ENCODE data around the gene ANKZF1.
A peak's percentile ranks its signal among the peaks of the same experiment; 100 is the strongest.
"Not testable (repeated sequence)": the region's sequence is repeated elsewhere in the genome, so short reads cannot be mapped to it uniquely, and the experiment has no call there.

Gene ANKZF1, protein sequence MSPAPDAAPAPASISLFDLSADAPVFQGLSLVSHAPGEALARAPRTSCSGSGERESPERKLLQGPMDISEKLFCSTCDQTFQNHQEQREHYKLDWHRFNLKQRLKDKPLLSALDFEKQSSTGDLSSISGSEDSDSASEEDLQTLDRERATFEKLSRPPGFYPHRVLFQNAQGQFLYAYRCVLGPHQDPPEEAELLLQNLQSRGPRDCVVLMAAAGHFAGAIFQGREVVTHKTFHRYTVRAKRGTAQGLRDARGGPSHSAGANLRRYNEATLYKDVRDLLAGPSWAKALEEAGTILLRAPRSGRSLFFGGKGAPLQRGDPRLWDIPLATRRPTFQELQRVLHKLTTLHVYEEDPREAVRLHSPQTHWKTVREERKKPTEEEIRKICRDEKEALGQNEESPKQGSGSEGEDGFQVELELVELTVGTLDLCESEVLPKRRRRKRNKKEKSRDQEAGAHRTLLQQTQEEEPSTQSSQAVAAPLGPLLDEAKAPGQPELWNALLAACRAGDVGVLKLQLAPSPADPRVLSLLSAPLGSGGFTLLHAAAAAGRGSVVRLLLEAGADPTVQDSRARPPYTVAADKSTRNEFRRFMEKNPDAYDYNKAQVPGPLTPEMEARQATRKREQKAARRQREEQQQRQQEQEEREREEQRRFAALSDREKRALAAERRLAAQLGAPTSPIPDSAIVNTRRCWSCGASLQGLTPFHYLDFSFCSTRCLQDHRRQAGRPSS

DNA sequence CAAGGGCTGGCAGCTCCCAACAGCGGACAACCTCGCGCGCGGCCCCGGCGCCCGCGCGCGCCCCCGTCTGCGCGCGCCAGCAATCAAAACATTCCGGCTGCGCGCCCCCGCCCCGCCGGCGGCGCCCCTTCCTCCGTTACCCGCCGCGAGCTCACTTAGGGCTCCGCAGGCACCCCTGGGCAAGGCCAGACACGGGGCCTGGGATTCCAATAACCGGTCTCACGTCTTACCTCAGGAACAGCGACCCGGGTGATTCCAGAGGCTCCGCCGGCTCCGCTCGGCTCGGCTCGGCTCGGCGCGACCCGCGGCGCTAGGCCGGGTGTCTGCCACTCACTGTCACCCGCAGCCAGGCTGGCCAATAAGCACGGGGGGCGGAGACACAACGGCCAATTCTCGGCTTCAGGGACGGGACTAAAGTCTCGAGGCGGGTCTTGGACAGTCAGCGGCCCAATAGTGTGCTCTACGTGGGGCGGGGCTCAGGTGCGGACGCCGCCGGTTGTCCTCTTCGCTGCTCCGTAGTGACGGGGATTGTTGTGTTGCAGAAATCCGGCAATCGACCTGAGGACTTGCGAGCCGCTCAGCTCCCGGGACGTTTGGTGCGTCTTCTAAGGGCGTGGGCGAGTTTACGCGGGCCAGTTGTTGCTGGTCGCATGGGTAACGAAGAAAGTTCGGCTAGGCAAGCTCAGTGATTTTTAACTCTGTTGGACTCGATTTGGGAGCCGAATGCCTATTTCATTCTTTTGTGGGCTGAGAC lies at the start of gene ANKZF1, which contains the start of gene ATG9A:
Gene ANKZF1, plus strand, starts transcription at position 502 of the 754 bp plus-strand sequence. CDS start 452 bp downstream, outside the sequence.
Gene ATG9A, minus strand, starts transcription at position 332 of the 754 bp plus-strand sequence. CDS start 1,612 bp downstream, outside the sequence.
- peak; percentile 96 to 98 for DNase-seq (ENCODE audit: low read depth in 2 of 2)

DNA sequence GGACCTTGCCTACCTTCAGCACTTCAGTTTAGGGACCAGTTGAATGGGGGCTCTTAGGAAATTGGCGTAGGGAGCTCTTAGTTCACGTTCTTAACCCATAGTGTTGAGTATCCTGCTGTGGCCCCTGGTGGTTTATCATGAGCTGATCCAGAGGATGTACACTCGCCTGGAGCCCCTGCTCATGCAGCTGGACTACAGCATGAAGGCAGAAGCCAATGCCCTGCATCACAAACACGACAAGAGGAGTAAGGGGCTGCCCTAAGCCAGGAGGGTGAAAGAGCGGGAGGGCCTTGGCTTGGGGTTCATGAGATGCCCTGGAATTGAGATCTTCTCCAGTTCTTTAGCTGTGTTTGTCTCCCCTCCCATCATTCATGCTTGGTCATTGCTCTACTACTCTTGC lies 48.6 kb upstream of the ANKZF1 start:
- no peak for DNase-seq (ENCODE audit: low read depth in 2 of 2)

DNA sequence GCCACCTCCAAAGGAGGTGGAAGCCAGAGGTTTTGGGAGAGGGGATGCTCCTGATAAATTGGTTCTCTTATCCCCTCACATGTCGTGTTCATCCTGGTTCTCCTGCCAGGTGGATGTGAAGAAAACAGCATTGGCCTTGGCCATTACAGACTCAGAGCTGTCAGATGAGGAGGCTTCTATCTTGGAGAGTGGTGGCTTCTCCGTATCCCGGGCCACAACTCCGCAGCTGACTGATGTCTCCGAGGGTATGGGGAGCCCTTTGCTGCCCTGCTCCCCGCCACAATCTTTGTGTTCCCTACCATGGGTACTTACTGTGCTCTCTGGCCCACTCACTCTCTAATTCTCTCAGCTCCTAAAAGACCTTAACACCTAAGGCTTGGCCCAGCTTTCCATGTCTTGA lies 48.1 kb upstream of the ANKZF1 start:
- no peak for DNase-seq (ENCODE audit: low read depth in 2 of 2)

DNA sequence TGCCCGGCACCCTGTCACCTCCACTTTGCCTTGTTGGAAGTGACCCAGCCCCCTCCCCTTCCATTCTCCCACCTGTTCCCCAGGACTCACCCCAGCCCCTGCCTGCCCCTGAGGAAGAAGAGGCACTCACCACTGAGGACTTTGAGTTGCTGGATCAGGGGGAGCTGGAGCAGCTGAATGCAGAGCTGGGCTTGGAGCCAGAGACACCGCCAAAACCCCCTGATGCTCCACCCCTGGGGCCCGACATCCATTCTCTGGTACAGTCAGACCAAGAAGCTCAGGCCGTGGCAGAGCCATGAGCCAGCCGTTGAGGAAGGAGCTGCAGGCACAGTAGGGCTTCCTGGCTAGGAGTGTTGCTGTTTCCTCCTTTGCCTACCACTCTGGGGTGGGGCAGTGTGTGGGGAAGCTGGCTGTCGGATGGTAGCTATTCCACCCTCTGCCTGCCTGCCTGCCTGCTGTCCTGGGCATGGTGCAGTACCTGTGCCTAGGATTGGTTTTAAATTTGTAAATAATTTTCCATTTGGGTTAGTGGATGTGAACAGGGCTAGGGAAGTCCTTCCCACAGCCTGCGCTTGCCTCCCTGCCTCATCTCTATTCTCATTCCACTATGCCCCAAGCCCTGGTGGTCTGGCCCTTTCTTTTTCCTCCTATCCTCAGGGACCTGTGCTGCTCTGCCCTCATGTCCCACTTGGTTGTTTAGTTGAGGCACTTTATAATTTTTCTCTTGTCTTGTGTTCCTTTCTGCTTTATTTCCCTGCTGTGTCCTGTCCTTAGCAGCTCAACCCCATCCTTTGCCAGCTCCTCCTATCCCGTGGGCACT lies 47.1 kb upstream of the ANKZF1 start:
- DNase-seq (ENCODE audit: low read depth in 2 of 2), result no peak

DNA sequence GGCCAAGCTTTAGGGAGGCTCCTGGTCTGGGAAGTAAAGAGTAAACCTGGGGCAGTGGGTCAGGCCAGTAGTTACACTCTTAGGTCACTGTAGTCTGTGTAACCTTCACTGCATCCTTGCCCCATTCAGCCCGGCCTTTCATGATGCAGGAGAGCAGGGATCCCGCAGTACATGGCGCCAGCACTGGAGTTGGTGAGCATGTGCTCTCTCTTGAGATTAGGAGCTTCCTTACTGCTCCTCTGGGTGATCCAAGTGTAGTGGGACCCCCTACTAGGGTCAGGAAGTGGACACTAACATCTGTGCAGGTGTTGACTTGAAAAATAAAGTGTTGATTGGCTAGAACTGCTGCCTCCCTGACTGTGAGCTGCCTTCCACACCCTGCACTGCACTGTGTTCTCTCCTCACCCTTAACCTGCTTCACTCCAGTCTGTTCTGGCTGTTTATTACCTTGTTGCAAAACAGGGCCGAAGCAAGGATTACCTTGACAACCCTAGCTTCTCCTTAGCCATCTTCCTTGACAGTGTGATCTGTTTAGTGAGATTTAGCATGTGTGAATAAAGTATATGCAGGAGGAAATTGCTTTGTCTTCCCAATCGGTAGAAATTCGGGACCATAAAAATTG lies 46.3 kb upstream of the ANKZF1 start:
- no peak for DNase-seq (ENCODE audit: low read depth in 2 of 2)

DNA sequence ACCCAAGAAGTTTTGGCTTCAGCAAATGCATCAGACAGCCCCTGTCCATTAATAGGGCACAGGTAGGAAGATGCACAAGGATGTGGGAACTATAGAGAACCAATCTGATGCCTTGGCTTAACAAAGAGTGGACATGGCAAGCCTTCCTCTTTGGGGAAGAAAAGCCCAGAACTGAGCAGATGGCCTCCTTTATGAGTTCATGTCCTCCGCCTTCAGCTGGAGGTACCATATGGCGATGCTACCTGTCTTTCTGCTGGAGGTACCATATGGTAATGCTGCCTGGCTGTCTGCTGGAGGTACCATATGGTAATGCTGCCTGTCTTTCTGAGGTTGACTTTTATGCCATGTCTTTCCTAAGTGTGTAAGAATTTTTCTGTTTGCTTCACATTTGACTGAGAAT lies 45.5 kb upstream of the ANKZF1 start:
- no peak for DNase-seq (ENCODE audit: low read depth in 2 of 2)

DNA sequence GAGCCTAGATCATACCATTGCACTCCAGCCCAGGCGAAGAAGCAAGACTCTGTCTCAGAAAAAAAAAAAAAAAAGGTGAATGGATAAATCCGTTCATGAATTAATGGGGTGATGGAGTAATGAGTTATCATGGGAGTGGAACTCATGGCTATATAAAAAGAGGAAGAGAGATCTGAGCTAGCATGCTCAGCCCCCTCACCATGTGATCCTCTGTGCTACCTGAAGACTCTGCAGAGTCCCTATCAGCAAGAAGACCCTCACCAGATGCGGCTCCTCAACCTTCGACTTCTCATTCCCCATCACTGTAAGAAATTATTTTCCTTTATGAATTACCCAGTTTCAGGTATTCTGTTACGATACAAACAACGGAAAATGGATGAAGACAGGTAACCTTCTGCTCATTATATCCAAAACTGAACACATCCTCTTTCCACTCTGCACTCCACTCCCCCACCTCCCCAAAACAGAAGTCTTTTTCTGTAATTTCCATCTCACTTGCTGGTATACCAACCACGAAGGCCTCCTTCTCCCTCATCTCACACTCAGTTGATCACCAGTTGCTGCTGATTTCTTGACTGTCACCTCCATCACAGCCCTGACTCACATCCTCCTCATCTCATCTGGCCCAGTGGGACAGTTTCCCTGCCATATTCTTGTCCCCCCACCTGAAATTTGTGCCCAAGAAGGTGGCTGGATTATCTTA lies 42.7 kb upstream of the ANKZF1 start:
- no peak for DNase-seq (ENCODE audit: low read depth in 2 of 2)

DNA sequence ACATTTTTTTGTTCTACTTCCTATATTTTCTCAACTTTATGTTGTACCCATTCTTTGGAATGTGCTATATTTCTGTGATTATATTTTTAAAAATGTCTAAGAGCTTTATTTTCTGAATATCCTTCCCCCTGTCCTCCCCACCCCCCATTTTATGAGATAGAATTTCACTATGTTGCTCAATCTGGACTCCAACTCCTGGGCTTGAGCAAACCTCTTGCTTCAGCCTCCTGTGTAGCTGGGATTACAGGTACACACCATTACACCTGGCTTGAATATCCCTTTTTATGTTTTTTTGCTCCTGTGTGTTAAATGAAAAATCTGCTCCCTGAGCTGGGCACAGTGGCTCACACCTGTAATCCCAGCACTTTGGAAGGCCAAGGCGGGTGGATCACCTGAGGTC lies 32.2 kb upstream of the ANKZF1 start:
- no peak for DNase-seq (ENCODE audit: low read depth in 2 of 2)

DNA sequence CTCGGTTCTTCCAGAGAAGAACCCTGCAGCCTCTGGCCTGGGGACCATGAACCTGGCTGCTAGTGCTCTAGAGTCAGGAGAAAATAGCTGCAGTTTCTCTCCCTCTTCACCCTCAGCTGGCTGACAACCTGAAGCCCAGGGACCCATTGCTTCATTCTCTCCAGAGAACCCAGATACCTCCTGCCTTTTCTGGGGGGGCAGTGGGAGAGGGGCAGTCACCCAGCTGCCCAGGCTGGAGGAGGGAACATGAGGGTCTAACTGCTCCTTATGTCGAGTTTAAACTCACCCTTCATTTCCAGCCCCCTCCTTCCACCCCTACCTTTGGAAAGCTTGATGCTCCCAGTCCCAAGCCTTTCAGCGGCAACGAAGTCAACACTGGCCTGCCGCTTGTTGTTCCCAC lies 30.6 kb upstream of the ANKZF1 start:
- DNase-seq (ENCODE audit: low read depth in 2 of 2), result no peak

DNA sequence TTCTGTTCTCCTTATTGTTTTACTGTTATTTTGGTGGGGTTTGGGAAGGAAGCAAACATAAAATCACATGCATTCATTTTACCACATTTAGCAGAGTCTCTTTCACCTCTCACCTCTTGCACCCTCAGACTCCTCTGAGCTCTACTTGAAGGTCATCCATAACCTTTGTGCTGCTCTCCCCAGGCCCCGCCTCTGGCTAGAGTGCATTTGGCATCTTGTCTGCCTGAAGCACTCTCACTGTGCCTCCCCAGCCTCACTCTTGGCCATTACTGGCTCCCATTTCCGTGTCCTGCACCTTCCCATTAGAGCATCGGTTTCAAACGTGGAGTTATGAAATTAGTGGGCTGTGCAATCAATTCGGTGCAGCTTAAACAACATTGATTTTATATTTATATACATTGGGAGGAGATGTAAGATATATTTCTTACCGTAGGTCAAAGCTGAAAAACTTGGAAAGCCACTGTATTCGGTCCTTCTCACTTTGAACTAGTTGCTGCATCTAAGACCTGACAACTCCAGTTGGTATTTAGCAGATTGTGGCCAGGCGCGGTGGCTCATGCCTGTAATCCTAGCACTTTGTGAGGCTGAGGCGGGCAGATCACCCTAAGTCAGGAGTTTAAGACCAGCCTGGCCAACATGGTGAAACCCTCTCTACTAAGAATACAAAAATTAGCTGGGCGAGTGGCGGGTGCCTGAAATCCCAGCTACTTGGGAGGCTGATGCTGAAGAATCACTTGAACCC lies 30.0 kb upstream of the ANKZF1 start:
- no peak for DNase-seq (ENCODE audit: low read depth in 2 of 2)

DNA sequence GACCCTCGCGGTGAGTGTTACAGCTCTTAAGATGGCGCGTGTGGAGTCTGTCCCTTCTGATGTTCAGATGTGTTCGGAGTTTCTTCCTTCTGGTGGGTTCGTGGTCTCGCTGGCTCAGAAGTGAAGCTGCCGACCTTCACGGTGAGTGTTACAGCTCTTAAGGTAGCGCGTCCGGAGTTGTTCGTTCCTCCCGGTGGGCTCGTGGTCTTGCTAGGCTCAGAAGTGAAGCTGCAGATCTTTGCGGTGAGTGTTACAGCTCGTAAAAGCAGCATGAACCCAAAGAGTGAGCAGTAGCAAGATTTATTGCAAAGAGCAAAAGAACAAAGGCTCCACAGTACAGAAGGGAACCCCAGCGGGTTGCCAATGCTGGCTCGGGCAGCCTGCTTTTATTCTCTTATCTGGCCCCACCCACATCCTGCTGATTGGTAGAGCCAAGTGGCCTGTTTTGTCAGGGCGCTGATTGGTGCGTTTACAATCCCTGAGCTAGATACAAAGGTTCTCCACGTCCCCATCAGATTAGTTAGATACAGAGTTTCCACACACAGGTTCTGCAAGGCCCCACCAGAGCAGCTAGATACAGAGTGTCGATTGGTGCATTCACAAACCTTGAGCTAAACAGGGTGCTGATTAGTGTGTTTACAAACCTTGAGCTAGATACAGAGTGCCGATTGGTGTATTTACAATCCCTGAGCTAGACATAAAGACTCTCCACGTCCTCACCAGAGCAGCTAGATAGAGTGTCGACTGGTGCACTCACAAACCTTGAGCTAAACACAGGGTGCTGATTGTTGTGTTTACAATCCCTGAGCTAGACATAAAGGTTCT lies 28.9 kb upstream of the ANKZF1 start:
- DNase-seq (ENCODE audit: low read depth in 2 of 2), result not testable (repeated sequence)

DNA sequence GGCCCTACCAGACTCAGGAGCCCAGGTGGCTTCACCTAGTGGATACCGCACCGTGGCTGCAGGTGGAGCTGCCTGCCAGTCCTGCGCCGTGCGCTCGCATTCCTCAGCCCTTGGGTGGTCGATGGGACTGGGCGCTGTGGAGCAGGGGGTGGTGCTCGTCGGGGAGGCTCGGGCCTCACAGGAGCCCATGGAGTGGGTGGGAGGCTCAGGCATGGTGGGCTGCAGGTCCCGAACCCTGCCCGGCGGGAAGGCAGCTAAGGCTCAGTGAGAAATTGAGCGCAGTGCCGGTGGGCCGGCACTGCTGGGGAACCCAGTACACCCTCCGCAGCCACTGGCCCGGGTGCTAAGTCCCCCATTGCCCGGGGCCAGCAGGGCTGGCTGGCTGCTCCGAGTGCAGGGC lies 28.3 kb upstream of the ANKZF1 start:
- DNase-seq (ENCODE audit: low read depth in 2 of 2), result not testable (repeated sequence)

DNA sequence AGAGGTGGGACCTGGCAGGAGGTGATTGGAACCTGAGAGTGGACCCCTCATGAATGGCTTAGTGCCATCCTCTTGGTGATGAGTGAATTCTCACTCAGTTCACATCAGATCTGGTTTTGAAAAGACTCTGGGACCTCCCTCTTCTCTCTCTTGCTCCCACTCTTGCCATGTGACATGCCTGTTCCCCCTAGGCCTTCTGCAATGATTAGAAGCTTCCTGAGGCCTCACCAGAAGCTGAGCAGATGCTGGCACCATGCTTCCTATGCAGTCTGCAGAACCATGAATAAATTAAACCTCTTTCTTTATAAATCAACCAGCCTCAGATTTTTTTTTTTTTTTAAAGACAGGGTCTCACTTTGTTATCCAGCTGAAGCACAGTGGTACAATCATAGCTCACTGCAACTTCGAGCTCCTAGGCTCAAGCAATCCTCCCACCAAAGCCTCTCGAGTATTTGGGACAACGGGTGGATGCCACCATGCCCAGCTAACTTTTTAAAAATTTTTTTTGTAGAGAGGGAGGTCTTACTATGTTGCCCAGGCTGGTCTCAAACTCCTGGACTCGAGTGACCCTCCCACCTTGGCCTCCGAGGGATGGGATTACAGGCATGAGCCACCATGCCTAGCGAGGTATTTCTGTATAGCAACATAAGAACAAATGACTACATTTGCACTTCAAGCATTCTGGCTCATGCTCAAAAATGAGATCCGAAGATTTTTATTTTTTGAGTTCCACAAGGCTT lies 25.0 kb upstream of the ANKZF1 start:
- DNase-seq (ENCODE audit: low read depth in 2 of 2), result no peak

DNA sequence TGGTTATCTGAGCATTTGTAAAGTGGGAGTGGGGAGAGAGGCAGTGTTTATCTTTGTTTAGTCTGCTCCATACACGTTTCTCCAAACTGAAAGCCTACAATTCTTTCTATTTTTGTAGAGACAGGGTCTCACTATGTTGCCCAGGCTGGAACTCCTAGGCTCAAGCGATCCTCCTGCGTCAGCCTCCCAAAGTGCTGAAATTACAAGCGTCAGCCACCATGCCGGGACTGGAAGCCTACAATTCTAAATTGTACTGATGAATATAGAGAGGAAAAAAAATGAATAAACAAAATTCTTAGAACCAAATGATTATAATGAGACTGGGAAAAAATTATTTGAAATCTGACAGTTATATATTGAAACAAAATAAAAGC lies 24.5 kb upstream of the ANKZF1 start:
- no peak for DNase-seq (ENCODE audit: low read depth in 2 of 2)

DNA sequence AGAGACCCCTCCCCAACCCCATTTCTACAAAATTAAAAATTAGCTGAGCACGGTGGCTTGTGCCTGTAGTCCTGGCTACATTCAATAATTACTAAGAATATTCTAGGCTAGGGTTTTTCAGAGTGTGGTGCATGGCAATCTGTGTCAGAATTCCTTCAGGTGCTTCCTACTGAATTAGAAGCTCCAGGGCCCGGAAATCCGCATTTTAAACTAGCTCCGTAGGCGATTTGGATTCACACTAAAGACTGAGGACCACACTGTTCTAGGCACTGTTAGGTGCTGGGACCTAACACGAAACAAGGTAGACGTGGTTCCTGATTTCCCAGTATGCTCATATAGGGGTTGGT lies 23.7 kb upstream of the ANKZF1 start:
- DNase-seq (ENCODE audit: low read depth in 2 of 2), result no peak

DNA sequence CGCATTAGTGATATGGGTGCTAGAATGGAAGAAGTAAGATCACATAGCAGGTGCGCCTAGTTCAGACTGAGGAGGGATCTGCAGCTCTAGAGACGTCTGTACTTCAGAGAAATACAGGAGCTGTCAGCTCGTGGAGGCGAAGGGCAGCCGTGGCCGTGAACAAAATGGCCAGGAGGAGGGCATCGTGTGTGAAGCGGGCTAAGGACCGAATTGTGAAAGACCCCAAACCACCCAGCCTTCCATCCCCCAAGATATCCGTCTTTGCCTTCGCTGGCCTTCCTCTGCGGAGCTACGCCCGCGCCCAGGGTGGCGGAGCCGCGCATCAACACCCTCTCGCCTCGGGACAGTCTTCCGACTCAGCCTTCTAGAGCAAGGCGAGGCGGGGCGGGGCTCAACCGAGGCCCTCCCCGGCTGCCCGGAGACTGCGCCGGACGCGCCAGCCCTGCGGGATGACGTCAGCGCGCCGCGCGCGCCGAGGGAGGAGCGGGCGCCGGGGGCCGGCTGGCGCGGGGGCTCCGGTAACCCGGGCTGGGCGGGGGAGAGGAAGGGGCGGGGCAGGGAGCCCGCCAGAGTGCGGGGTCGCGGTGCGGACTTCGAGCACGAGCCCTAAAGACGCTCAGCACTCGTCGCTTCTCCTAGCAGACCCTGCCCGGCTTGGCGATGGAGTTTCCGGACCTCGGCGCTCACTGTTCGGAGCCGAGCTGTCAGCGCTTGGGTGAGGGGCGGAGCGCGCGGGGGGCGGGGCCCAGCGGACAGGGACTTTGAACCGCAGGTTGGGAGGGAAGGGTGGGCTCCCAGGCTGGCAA lies 23.1 kb upstream of the ANKZF1 start, which contains the start of gene ZFAND2B:
Gene ZFAND2B, plus strand, starts transcription at position 455 of the 806 bp plus-strand sequence. Its CDS starts 206 bp downstream, at position 661.
- peak; percentile 84 to 92 for DNase-seq (ENCODE audit: low read depth in 2 of 2)
